ENCODE measurements around the gene CA10. TPM values are rescaled to one million over a fixed set of nuclear protein-coding genes. Genes with fewer than 3 reads are reported as not detected.

The CA10 gene
- total RNA-seq, 1 experiment from 2014 or later, result not detected

GRCh38 chr17:51746421-51746820 lies 412.1 kb downstream of the CA10 start:
- Histone ChIP-seq H3K4me3 (ENCODE audit: low read depth, low read length, poor library complexity, severe bottlenecking) (no peak overlapping the region), H3K27me3 (replicated peaks; ENCODE audit: insufficient read depth, low read depth, low read length, poor library complexity) (no peaks in the 10 kb centered on the region), H3K4me1 (ENCODE audit: insufficient read depth, low read length, poor library complexity, severe bottlenecking) (no peaks in the 10 kb centered on the region), H3K27ac (ENCODE audit: low read depth, low read length, poor library complexity, severe bottlenecking) (no peak overlapping the region), H3K9me3 (ENCODE audit: low read depth, low read length, poor library complexity, severe bottlenecking) (no peaks in the 10 kb centered on the region), H3K36me3 (ENCODE audit: insufficient read depth, low read length, poor library complexity, severe bottlenecking) (no peaks in the 10 kb centered on the region)
- no peak for DNase-seq (ENCODE audit: low spot score)
- POLR2A ChIA-PET (ENCODE audit: low non-redundant PET), result no interaction called here
- CTCF ChIA-PET, result no interaction called here
- no peak for TF ChIP-seq CTCF (conservative IDR thresholded peaks at IDR 0.05; ENCODE audit: low read depth, low read length)
- TF ChIP-seq EZH2 (IDR thresholded peaks at IDR 0.05; ENCODE audit: borderline replicate concordance, low read depth, low read length, poor library complexity, severe bottlenecking), result no peak
- no TSS peak for BruUV-seq (replicated peaks)
- intact Hi-C loops (cut with micrococcal nuclease; ENCODE audit: unreplicated experiment), result no loop called here

GRCh38 chr17:51745993-51746392 lies 412.5 kb downstream of the CA10 start:
- no peak for DNase-seq (ENCODE audit: low spot score)
- ChIA-PET CTCF (no interaction called here), POLR2A (ENCODE audit: low non-redundant PET) (no interaction called here)
- H3K4me1 ChIP-seq (ENCODE audit: insufficient read depth, low read length, poor library complexity, severe bottlenecking), result no peaks in the 10 kb centered on the region
- H3K36me3 ChIP-seq (ENCODE audit: insufficient read depth, low read length, poor library complexity, severe bottlenecking), result no peaks in the 10 kb centered on the region
- no TSS peak for BruUV-seq (replicated peaks)
- intact Hi-C loops (cut with micrococcal nuclease; ENCODE audit: unreplicated experiment), result no loop called here
- TF ChIP-seq EZH2 (IDR thresholded peaks at IDR 0.05; ENCODE audit: borderline replicate concordance, low read depth, low read length, poor library complexity, severe bottlenecking), result no peak
- no peak for TF ChIP-seq CTCF (conservative IDR thresholded peaks at IDR 0.05; ENCODE audit: low read depth, low read length)
- H3K27ac ChIP-seq (ENCODE audit: low read depth, low read length, poor library complexity, severe bottlenecking), result no peak overlapping the region
- no peak overlapping the region for H3K4me3 ChIP-seq (ENCODE audit: low read depth, low read length, poor library complexity, severe bottlenecking)
- no peaks in the 10 kb centered on the region for H3K27me3 ChIP-seq (replicated peaks; ENCODE audit: insufficient read depth, low read depth, low read length, poor library complexity)
- no peaks in the 10 kb centered on the region for H3K9me3 ChIP-seq (ENCODE audit: low read depth, low read length, poor library complexity, severe bottlenecking)

- CTCF ChIA-PET, result no interaction called here
- no peak for TF ChIP-seq EZH2 (IDR thresholded peaks at IDR 0.05; ENCODE audit: borderline replicate concordance, low read depth, low read length, poor library complexity, severe bottlenecking)
- TF ChIP-seq CTCF (conservative IDR thresholded peaks at IDR 0.05; ENCODE audit: low read depth, low read length), result no peak
- intact Hi-C loops (cut with micrococcal nuclease; ENCODE audit: unreplicated experiment), result no loop called here
- no peaks in the 10 kb centered on the region for H3K4me1 ChIP-seq (ENCODE audit: insufficient read depth, low read length, poor library complexity, severe bottlenecking)
- H3K27ac ChIP-seq (ENCODE audit: low read depth, low read length, poor library complexity, severe bottlenecking), result no peak overlapping the region
- no peaks in the 10 kb centered on the region for H3K27me3 ChIP-seq (replicated peaks; ENCODE audit: insufficient read depth, low read depth, low read length, poor library complexity)
- H3K4me3 ChIP-seq (ENCODE audit: low read depth, low read length, poor library complexity, severe bottlenecking), result no peak overlapping the region
- H3K36me3 ChIP-seq (ENCODE audit: insufficient read depth, low read length, poor library complexity, severe bottlenecking), result no peaks in the 10 kb centered on the region
- DNase-seq (ENCODE audit: low spot score), result no peak
- no peaks in the 10 kb centered on the region for H3K9me3 ChIP-seq (ENCODE audit: low read depth, low read length, poor library complexity, severe bottlenecking)
- no TSS peak for BruUV-seq (replicated peaks)
- POLR2A ChIA-PET (ENCODE audit: low non-redundant PET), result no interaction called here
These were observed 415.0 kb downstream of the CA10 start for GRCh38 chr17:51743477-51743876.

Measured in A673 (cell line).